Muscle layer of colon (tissue), 2 donors: ENCODE results near the gene CPEB1.

Experiments used
- H3K27ac ChIP-seq: one replicate; pipeline ENCODE4 v1.7.0; 2013; ENCODE audit warnings: low read depth, mild to moderate bottlenecking, low read length, moderate library complexity
- H3K27me3 ChIP-seq, 2 donors: one replicate each; pipeline ENCODE4 v1.7.0; 2013; ENCODE audit warnings: low read length in 2 of 2, mild to moderate bottlenecking in 2 of 2; ENCODE audit not compliant: insufficient read depth in 2 of 2, control insufficient read depth in 1 of 2
- H3K36me3 ChIP-seq: one replicate; pipeline ENCODE4 v1.7.0; 2013; ENCODE audit warnings: mild to moderate bottlenecking, low read length; ENCODE audit not compliant: insufficient read depth
- H3K4me1 ChIP-seq: one replicate; pipeline ENCODE4 v1.7.0; 2013; ENCODE audit warnings: mild to moderate bottlenecking, low read length; ENCODE audit not compliant: insufficient read depth
- H3K4me3 ChIP-seq, 2 donors: one replicate each; pipeline ENCODE4 v1.7.0; 2013; ENCODE audit warnings: low read length in 2 of 2, low read depth in 1 of 2, mild to moderate bottlenecking in 1 of 2, moderate library complexity in 1 of 2
- H3K9ac ChIP-seq: one replicate; pipeline ENCODE4 v1.7.0; 2013; ENCODE audit warnings: low read length
- H3K9me3 ChIP-seq: one replicate; pipeline ENCODE4 v1.7.0; 2013; ENCODE audit warnings: mild to moderate bottlenecking, low read length
- donor health status: abdominal sarcoma.
- donor health status: Adenocarcinoma of cecum.

CPEB1 gene

GRCh38 chr15:82647045-82647834 lies at the start of gene CPEB1:
Gene CPEB1, minus strand, starts transcription at chr15:82647363. Its CDS starts 18,904 bp downstream, at chr15:82628459.
- H3K27ac ChIP-seq = no peak within 1 kb of the TSS
- no peaks in the 10 kb centered on the region for H3K9me3 ChIP-seq
- peaks cover 5% of the 10 kb centered on the region for H3K4me1 ChIP-seq
- no peak within 1 kb of the TSS for H3K9ac ChIP-seq
- peak within 1 kb of the TSS; percentile 55 to 56 for H3K4me3 ChIP-seq
- H3K36me3 ChIP-seq = no peaks in the 10 kb centered on the region
- H3K27me3 ChIP-seq = peaks cover 0 to 23% of the 10 kb centered on the region in 2 donors

- Histone ChIP-seq H3K27me3 (no peaks in the 10 kb centered on the region), H3K27ac (no peak overlapping the region), H3K36me3 (no peaks in the 10 kb centered on the region), H3K9ac (no peak overlapping the region), H3K4me3 (no peak overlapping the region), H3K4me1 (no peaks in the 10 kb centered on the region), H3K9me3 (no peaks in the 10 kb centered on the region)
Observed at GRCh38 chr15:82692171-82692570, 45.0 kb upstream of the CPEB1 start.

- Histone ChIP-seq H3K27me3 (no peaks in the 10 kb centered on the region), H3K9me3 (no peaks in the 10 kb centered on the region), H3K27ac (no peak overlapping the region), H3K4me3 (no peak overlapping the region), H3K9ac (no peak overlapping the region), H3K4me1 (no peaks in the 10 kb centered on the region), H3K36me3 (no peaks in the 10 kb centered on the region)
Observed at GRCh38 chr15:82689147-82689546, 42.0 kb upstream of the CPEB1 start.

GRCh38 chr15:82688691-82689090 lies 41.5 kb upstream of the CPEB1 start:
- H3K9ac ChIP-seq = no peak overlapping the region
- no peaks in the 10 kb centered on the region for H3K4me1 ChIP-seq
- H3K36me3 ChIP-seq = no peaks in the 10 kb centered on the region
- no peak overlapping the region for H3K4me3 ChIP-seq
- no peaks in the 10 kb centered on the region for H3K9me3 ChIP-seq
- no peak overlapping the region for H3K27ac ChIP-seq
- no peaks in the 10 kb centered on the region for H3K27me3 ChIP-seq

GRCh38 chr15:82681371-82681770 lies 34.2 kb upstream of the CPEB1 start:
- no peaks in the 10 kb centered on the region for H3K36me3 ChIP-seq
- no peak overlapping the region for H3K9ac ChIP-seq
- H3K4me1 ChIP-seq = no peaks in the 10 kb centered on the region
- H3K9me3 ChIP-seq = no peaks in the 10 kb centered on the region
- no peak overlapping the region for H3K4me3 ChIP-seq
- H3K27ac ChIP-seq = no peak overlapping the region
- peaks cover 10 to 22% of the 10 kb centered on the region in 2 donors for H3K27me3 ChIP-seq

- Histone ChIP-seq H3K36me3 (no peaks in the 10 kb centered on the region), H3K9me3 (no peaks in the 10 kb centered on the region), H3K27ac (no peak overlapping the region), H3K4me1 (no peaks in the 10 kb centered on the region), H3K27me3 (peaks cover 10 to 22% of the 10 kb centered on the region in 2 donors), H3K4me3 (no peak overlapping the region), H3K9ac (no peak overlapping the region)
Observed at GRCh38 chr15:82680200-82681102, 33.3 kb upstream of the CPEB1 start.

- Histone ChIP-seq H3K27me3 (peaks cover 10 to 22% of the 10 kb centered on the region in 2 donors), H3K9ac (no peak overlapping the region), H3K36me3 (no peaks in the 10 kb centered on the region), H3K4me1 (no peaks in the 10 kb centered on the region), H3K9me3 (no peaks in the 10 kb centered on the region), H3K27ac (no peak overlapping the region), H3K4me3 (no peak overlapping the region)
Observed at GRCh38 chr15:82679626-82680199, 32.5 kb upstream of the CPEB1 start.

GRCh38 chr15:82677720-82678323 lies 30.7 kb upstream of the CPEB1 start:
- Histone ChIP-seq H3K9me3 (no peaks in the 10 kb centered on the region), H3K9ac (no peak overlapping the region), H3K27ac (no peak overlapping the region), H3K27me3 (peaks cover 10 to 22% of the 10 kb centered on the region in 2 donors), H3K36me3 (no peaks in the 10 kb centered on the region), H3K4me3 (no peak overlapping the region), H3K4me1 (no peaks in the 10 kb centered on the region)

- Histone ChIP-seq H3K27ac (no peak overlapping the region), H3K4me3 (no peak overlapping the region), H3K36me3 (no peaks in the 10 kb centered on the region), H3K4me1 (no peaks in the 10 kb centered on the region), H3K27me3 (peaks cover 0 to 4% of the 10 kb centered on the region in 2 donors), H3K9me3 (no peaks in the 10 kb centered on the region), H3K9ac (no peak overlapping the region)
Observed at GRCh38 chr15:82674873-82675272, 27.7 kb upstream of the CPEB1 start.

GRCh38 chr15:82670699-82671098 lies 23.5 kb upstream of the CPEB1 start:
- Histone ChIP-seq H3K9me3 (no peaks in the 10 kb centered on the region), H3K27ac (no peak overlapping the region), H3K9ac (no peak overlapping the region), H3K27me3 (no peaks in the 10 kb centered on the region), H3K36me3 (no peaks in the 10 kb centered on the region), H3K4me1 (no peaks in the 10 kb centered on the region), H3K4me3 (no peak overlapping the region)

GRCh38 chr15:82666606-82667005 lies 19.4 kb upstream of the CPEB1 start:
- Histone ChIP-seq H3K27ac (no peak overlapping the region), H3K4me3 (no peak overlapping the region), H3K9me3 (no peaks in the 10 kb centered on the region), H3K4me1 (no peaks in the 10 kb centered on the region), H3K27me3 (no peaks in the 10 kb centered on the region), H3K9ac (no peak overlapping the region), H3K36me3 (no peaks in the 10 kb centered on the region)
